ENCODE measurements around the gene ITGAX.

GRCh38 chr16:31380201-31380600 is 25.2 kb downstream of the ITGAX start:
- TF ChIP-seq, protein P1, sequence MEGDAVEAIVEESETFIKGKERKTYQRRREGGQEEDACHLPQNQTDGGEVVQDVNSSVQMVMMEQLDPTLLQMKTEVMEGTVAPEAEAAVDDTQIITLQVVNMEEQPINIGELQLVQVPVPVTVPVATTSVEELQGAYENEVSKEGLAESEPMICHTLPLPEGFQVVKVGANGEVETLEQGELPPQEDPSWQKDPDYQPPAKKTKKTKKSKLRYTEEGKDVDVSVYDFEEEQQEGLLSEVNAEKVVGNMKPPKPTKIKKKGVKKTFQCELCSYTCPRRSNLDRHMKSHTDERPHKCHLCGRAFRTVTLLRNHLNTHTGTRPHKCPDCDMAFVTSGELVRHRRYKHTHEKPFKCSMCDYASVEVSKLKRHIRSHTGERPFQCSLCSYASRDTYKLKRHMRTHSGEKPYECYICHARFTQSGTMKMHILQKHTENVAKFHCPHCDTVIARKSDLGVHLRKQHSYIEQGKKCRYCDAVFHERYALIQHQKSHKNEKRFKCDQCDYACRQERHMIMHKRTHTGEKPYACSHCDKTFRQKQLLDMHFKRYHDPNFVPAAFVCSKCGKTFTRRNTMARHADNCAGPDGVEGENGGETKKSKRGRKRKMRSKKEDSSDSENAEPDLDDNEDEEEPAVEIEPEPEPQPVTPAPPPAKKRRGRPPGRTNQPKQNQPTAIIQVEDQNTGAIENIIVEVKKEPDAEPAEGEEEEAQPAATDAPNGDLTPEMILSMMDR (conservative IDR thresholded peaks at IDR 0.05; ENCODE audit: low read length): no peak
- no peak for TF ChIP-seq EZH2phosphoT487 (IDR thresholded peaks at IDR 0.05; ENCODE audit: borderline replicate concordance, low read depth, low read length)
